H1 (cell line): ENCODE results near the gene EFEMP1. TPM values are rescaled to one million over a fixed set of nuclear protein-coding genes. Genes with fewer than 3 reads are reported as not detected.

Experiments used
- CTCF ChIA-PET: fragments of 300-600 bp; sonication (Branson Sonifier 250); formaldehyde crosslinking; loops from one replicate; lab custom pipeline; 2021; ENCODE audit not compliant: partially characterized antibody; lab: Charles Lee
- POLR2A ChIA-PET: fragments of 300-600 bp; sonication (Branson Sonifier 250); formaldehyde crosslinking; loops from one replicate; lab custom pipeline; 2021; ENCODE audit warnings: inconsistent platforms; ENCODE audit not compliant: partially characterized antibody; lab: Charles Lee
- DNase-seq, 2 experiments: peaks; one replicate each; pipeline versions ENCODE4 v3.0.0 to v3.0.0-alpha.2; 2010 to 2022; ENCODE audit warnings: low spot score in 2 of 2, low read depth in 1 of 2, mixed read lengths in 1 of 2
- FAIRE-seq: peaks from 2 replicates; lab custom pipeline; 2011; peaks lifted over from hg19 to GRCh38; lab: Jason Lieb, UNC
- H2AFZ ChIP-seq: 2 replicates; pipeline ENCODE4 v1.8.1; 2012; ENCODE audit warnings: low read length, inconsistent platforms
- H2AK5ac ChIP-seq: 2 replicates; pipeline ENCODE4 v1.6.1; 2013; ENCODE audit warnings: low read depth, low read length
- H2BK120ac ChIP-seq: replicated peaks from 2 replicates; pipeline ENCODE3; 2013; ENCODE audit warnings: low read depth, low read length, inconsistent platforms
- H2BK12ac ChIP-seq: 2 replicates; pipeline ENCODE4 v1.6.1; 2013; ENCODE audit warnings: low read depth, low read length
- H2BK15ac ChIP-seq: 2 replicates; pipeline ENCODE4 v1.6.1; 2013; ENCODE audit warnings: low read length
- H2BK20ac ChIP-seq: 2 replicates; pipeline ENCODE4 v1.6.1; 2013; ENCODE audit warnings: low read length
- H2BK5ac ChIP-seq: 2 replicates; pipeline ENCODE4 v1.6.1; 2013; ENCODE audit warnings: low read depth, low read length
- H3K14ac ChIP-seq: 2 replicates; pipeline ENCODE4 v1.6.1; 2013; ENCODE audit warnings: inconsistent platforms; ENCODE audit not compliant: insufficient read length
- H3K18ac ChIP-seq: 2 replicates; pipeline ENCODE4 v1.6.1; 2013; ENCODE audit warnings: low read length; ENCODE audit errors: extremely low read depth
- H3K23ac ChIP-seq: 2 replicates; pipeline ENCODE4 v1.6.1; 2013; ENCODE audit warnings: inconsistent platforms; ENCODE audit not compliant: insufficient read length
- H3K23me2 ChIP-seq: 2 replicates; pipeline ENCODE4 v1.6.1; 2013; ENCODE audit warnings: low read depth, low read length
- H3K27ac ChIP-seq: 2 replicates; pipeline ENCODE4 v1.6.1; 2011; ENCODE audit warnings: low read depth, low read length, inconsistent platforms
- H3K27me3 ChIP-seq, 4 experiments: replicated peaks in 1 of 4; 1 replicate in 1 of 4; 2 replicates in 3 of 4; pipeline versions ENCODE4 v1.6.1 to v1.8.1; 2011 to 2013; ENCODE audit warnings: low read length in 3 of 4, mild to moderate bottlenecking in 3 of 4, inconsistent platforms in 2 of 4, mixed read lengths in 2 of 4, moderate library complexity in 1 of 4; ENCODE audit not compliant: control insufficient read depth in 3 of 4, insufficient read depth in 3 of 4; ENCODE audit errors: extremely low read depth in 1 of 4
- H3K36me3 ChIP-seq, 4 experiments: 2 replicates each; pipeline versions ENCODE4 v1.6.1 to v1.8.1; 2011 to 2013; ENCODE audit warnings: mild to moderate bottlenecking in 4 of 4, low read length in 3 of 4, moderate library complexity in 2 of 4, control low read depth in 1 of 4, inconsistent platforms in 1 of 4; ENCODE audit not compliant: insufficient read depth in 4 of 4, control insufficient read depth in 2 of 4
- H3K4ac ChIP-seq: replicated peaks from 2 replicates; pipeline ENCODE3; 2013; ENCODE audit warnings: low read length, low read depth, mixed read lengths, inconsistent platforms; ENCODE audit not compliant: insufficient read length
- H3K4me1 ChIP-seq, 4 experiments: replicated peaks in 1 of 4; 1 replicate in 1 of 4; 2 replicates in 3 of 4; pipeline versions ENCODE4 v1.6.1 to v1.8.1; 2011 to 2013; ENCODE audit warnings: low read length in 3 of 4, inconsistent platforms in 2 of 4, mixed read lengths in 1 of 4; ENCODE audit not compliant: insufficient read depth in 4 of 4, control insufficient read depth in 3 of 4
- H3K4me2 ChIP-seq, 2 experiments: 2 replicates each; pipeline versions ENCODE4 v1.6.1 to v1.8.1; 2011 to 2013; ENCODE audit warnings: low read depth in 2 of 2, low read length in 2 of 2, control low read depth in 1 of 2, inconsistent platforms in 1 of 2, mild to moderate bottlenecking in 1 of 2; ENCODE audit not compliant: insufficient read depth in 1 of 2
- H3K4me3 ChIP-seq, 4 experiments: fragments of 200-600, 300-600 bp in 1 of 4; sonication (generic), shearing (Covaris generic), sonication (Bioruptor Twin) in 1 of 4; 2 replicates each; pipeline versions ENCODE4 v1.5.1 to v1.8.1; 2011 to 2016; ENCODE audit warnings: low read length in 4 of 4, low read depth in 3 of 4, control low read depth in 2 of 4, inconsistent platforms in 2 of 4, mild to moderate bottlenecking in 2 of 4, mixed read lengths in 1 of 4, moderate library complexity in 1 of 4; ENCODE audit not compliant: insufficient read depth in 2 of 4; ENCODE audit errors: extremely low read depth in 1 of 4
- H3K56ac ChIP-seq: replicated peaks from 2 replicates; pipeline ENCODE3; 2013; ENCODE audit warnings: low read depth, mild to moderate bottlenecking, mixed read lengths, low read length, inconsistent platforms; ENCODE audit not compliant: insufficient read length
- H3K79me1 ChIP-seq: 2 replicates; pipeline ENCODE4 v1.6.1; 2013; ENCODE audit warnings: low read depth, low read length, control low read depth
- H3K79me2 ChIP-seq, 2 experiments: 2 replicates each; pipeline versions ENCODE4 v1.6.1 to v1.8.1; 2012 to 2013; ENCODE audit warnings: low read length in 2 of 2, mild to moderate bottlenecking in 2 of 2, inconsistent platforms in 1 of 2; ENCODE audit not compliant: insufficient read depth in 2 of 2, control insufficient read depth in 1 of 2
- H3K9ac ChIP-seq, 4 experiments: replicated peaks in 1 of 4; 1 replicate in 1 of 4; 2 replicates in 3 of 4; pipeline versions ENCODE4 v1.6.1 to v1.8.1; 2011 to 2013; ENCODE audit warnings: low read depth in 3 of 4, low read length in 3 of 4, control low read depth in 2 of 4, mild to moderate bottlenecking in 2 of 4, moderate library complexity in 2 of 4, inconsistent platforms in 1 of 4; ENCODE audit errors: extremely low read depth in 1 of 4
- H3K9me3 ChIP-seq, 2 experiments: 2 replicates each; pipeline versions ENCODE4 v1.6.1 to v1.8.1; 2012 to 2013; ENCODE audit warnings: mild to moderate bottlenecking in 2 of 2, moderate library complexity in 2 of 2, control low read depth in 1 of 2, inconsistent platforms in 1 of 2, low read depth in 1 of 2, low read length in 1 of 2, mixed read lengths in 1 of 2; ENCODE audit not compliant: insufficient read depth in 2 of 2
- H4K20me1 ChIP-seq, 2 experiments: replicated peaks in 1 of 2; 2 replicates each; pipeline versions ENCODE3 to v1.8.1; 2011 to 2013; ENCODE audit warnings: inconsistent platforms in 2 of 2, low read length in 2 of 2, mild to moderate bottlenecking in 1 of 2; ENCODE audit not compliant: insufficient read depth in 2 of 2, control insufficient read depth in 1 of 2
- H4K5ac ChIP-seq: 2 replicates; pipeline ENCODE4 v1.6.1; 2013; ENCODE audit warnings: low read length, low read depth, mixed read lengths, inconsistent platforms; ENCODE audit not compliant: insufficient read length
- H4K8ac ChIP-seq: 2 replicates; pipeline ENCODE4 v1.8.0; 2013; ENCODE audit warnings: mild to moderate bottlenecking, moderate library complexity, low read length, inconsistent platforms; ENCODE audit not compliant: insufficient read depth; ENCODE audit errors: extremely low read depth
- H4K91ac ChIP-seq: replicated peaks from 2 replicates; pipeline ENCODE3; 2013; ENCODE audit warnings: low read length, mixed read lengths, inconsistent platforms; ENCODE audit not compliant: insufficient read length
- ASH2L ChIP-seq: fragments of 200-600, 300-600 bp; sonication (generic); IDR thresholded peaks from one replicate; pipeline ENCODE4 v1.7.1; 2017; ENCODE audit warnings: low read length
- BRCA1 ChIP-seq: IDR thresholded peaks from 2 replicates; pipeline ENCODE4 v1.6.1; 2012; ENCODE audit warnings: low read depth, low read length, improper control_type of control experiment
- CREB1 ChIP-seq: IDR thresholded peaks from 2 replicates; pipeline ENCODE4 v1.6.1; 2012; ENCODE audit warnings: inconsistent platforms
- CTBP2 ChIP-seq: IDR thresholded peaks from 2 replicates; pipeline ENCODE4 v1.7.0; 2011; ENCODE audit warnings: borderline replicate concordance, mild to moderate bottlenecking, moderate library complexity, mixed read lengths, low read length; ENCODE audit not compliant: insufficient read depth, insufficient read length
- CTCF ChIP-seq, 3 experiments: IDR thresholded peaks; 1 replicate in 2 of 3; 2 replicates in 1 of 3; pipeline versions ENCODE4 v1.5.1 to v1.6.1; 2011; ENCODE audit warnings: low read length in 3 of 3, mild to moderate bottlenecking in 3 of 3, inconsistent platforms in 2 of 3, low read depth in 1 of 3, moderate library complexity in 1 of 3; ENCODE audit not compliant: insufficient read depth in 1 of 3; ENCODE audit errors: control extremely low read depth in 1 of 3
- SIX5 ChIP-seq: IDR thresholded peaks from 2 replicates; pipeline ENCODE4 v1.6.1; 2011; ENCODE audit warnings: mild to moderate bottlenecking, low read depth, low read length
- SUZ12 ChIP-seq: fragments of 200-600 bp; sonication (generic); IDR thresholded peaks from 2 replicates; pipeline ENCODE4 v1.6.1; 2012; ENCODE audit warnings: mild to moderate bottlenecking, inconsistent platforms, low read length, moderate library complexity, mixed read lengths
- TCF12 ChIP-seq: IDR thresholded peaks from 2 replicates; pipeline ENCODE4 v1.6.1; 2011; ENCODE audit warnings: low read depth, mild to moderate bottlenecking, low read length
- WGBS, 2 experiments: shearing (Covaris generic) in 1 of 2; methylation state at CpG; one replicate each; pipeline versions ENCODE4 v1.1.6 to v1.1.7; 2013 to 2015; ENCODE audit warnings: low lambda C conversion rate in 2 of 2, mixed read lengths in 2 of 2, inconsistent platforms in 1 of 2, low coverage in 1 of 2, missing lambda C conversion rate in 1 of 2; ENCODE audit not compliant: insufficient replicate concordance in 2 of 2, insufficient coverage in 1 of 2, insufficient read length in 1 of 2; ENCODE audit errors: extremely low coverage in 1 of 2, missing lambda C conversion rate in 1 of 2; 5-methylcytosine and 5-hydroxymethylcytosine counted together
- polyA plus RNA-seq, 7 experiments: library from polyadenylated mRNA; depleted of rRNA in 3 of 7; stranded (reverse) in 5 of 7; unstranded in 2 of 7; fragments of >200 nt in 5 of 7; fragments of 200-250 nt in 2 of 7; gene quantifications; 1 replicate in 5 of 7; 2 replicates in 1 of 7; 4 replicates in 1 of 7; pipeline versions ENCODE4 v1.2.1 to v1.2.3, GENCODE V29; 2011 to 2013; ENCODE audit warnings: missing spikeins in 2 of 7, mixed read lengths in 2 of 7
- total RNA-seq: library from RNA; stranded (reverse); fragmentation: NEBNext Ultra II Directional; extraction: Animal tissue kit (Norgen Biotek cat#: 25700); gene quantifications from 2 replicates; pipeline ENCODE4 v1.2.1, GENCODE V29; 2021

EFEMP1 gene
- total and polyA plus RNA-seq, 2 of the 8 experiments (the other 6 are each of a cell fraction or from before 2014, with no cell fraction given), result 15.5 to 19.7 TPM

GRCh38 chr2:55968941-55969340 is 45.4 kb upstream of the EFEMP1 start:
- no peaks in the 10 kb centered on the region for H3K23me2 ChIP-seq
- H2AFZ ChIP-seq, result no peak overlapping the region
- no peaks in the 10 kb centered on the region for H3K4me1 ChIP-seq
- H3K9ac ChIP-seq, result no peak overlapping the region
- ChIA-PET POLR2A (no interaction called here), CTCF (interaction anchor here (0.8 to 1.3 kb wide), 8 partner anchors 8 to 260 kb away, joined by 3 to 4 read pairs (median 4); no protein-coding TSS in a partner anchor)
- H3K56ac ChIP-seq, result no peak overlapping the region
- no peak overlapping the region for H2AK5ac ChIP-seq
- no peaks in the 10 kb centered on the region for H3K27me3 ChIP-seq
- H4K8ac ChIP-seq, result no peak overlapping the region
- no peak overlapping the region for H2BK20ac ChIP-seq
- no peaks in the 10 kb centered on the region for H3K36me3 ChIP-seq
- no peak for TF ChIP-seq CTBP2
- no peak for TF ChIP-seq SIX5
- no peak for TF ChIP-seq CREB1
- no peak for TF ChIP-seq SUZ12
- TF ChIP-seq TCF12, result no peak
- no peak for TF ChIP-seq BRCA1
- no peak for TF ChIP-seq ASH2L
- no peak for TF ChIP-seq CTCF (IDR thresholded peaks at IDR 0.05; ENCODE audit: control extremely low read depth in 1 of 3, insufficient read depth in 1 of 3, low read depth in 1 of 3, low read length in 3 of 3)
- no peak overlapping the region for H2BK12ac ChIP-seq
- no peak overlapping the region for H3K4me3 ChIP-seq
- H4K20me1 ChIP-seq, result no peaks in the 10 kb centered on the region
- H2BK15ac ChIP-seq, result no peak overlapping the region
- no peak overlapping the region for H4K5ac ChIP-seq
- DNase-seq (no peak), FAIRE-seq (no peak)
- H2BK120ac ChIP-seq, result no peak overlapping the region
- 53% methylated on average over 1 of the region's 1 CpG; no CpG with 5 or more reads in 1 of the 2 experiments for WGBS, 2 experiments
- H3K23ac ChIP-seq, result no peak overlapping the region
- no peak overlapping the region for H4K91ac ChIP-seq
- H3K18ac ChIP-seq, result no peak overlapping the region
- no peak overlapping the region for H3K14ac ChIP-seq
- no peak overlapping the region for H3K4me2 ChIP-seq
- no peaks in the 10 kb centered on the region for H3K79me2 ChIP-seq
- no peak overlapping the region for H2BK5ac ChIP-seq
- no peak overlapping the region for H3K27ac ChIP-seq
- no peak overlapping the region for H3K4ac ChIP-seq
- no peaks in the 10 kb centered on the region for H3K79me1 ChIP-seq
- no peaks in the 10 kb centered on the region for H3K9me3 ChIP-seq
